AG04449 (cell line): Measurements from ENCODE around the gene PFN4.

ENCODE experiments used
- CTCF ChIA-PET: fragments of 350-600 bp; formaldehyde crosslinking; extraction: SDS; loops from one replicate; lab custom pipeline; 2021; ENCODE audit warnings: antibody characterized with exemption; lab: Yijun Ruan, JAX
- POLR2A ChIA-PET: fragments of 400-600, 350-600 bp; formaldehyde crosslinking; extraction: SDS; loops from one replicate; lab custom pipeline; 2020; ENCODE audit warnings: antibody characterized with exemption, inconsistent platforms; lab: Yijun Ruan, JAX
- DNase-seq: peaks from one replicate; pipeline ENCODE4 v3.0.0-alpha.2; 2010; ENCODE audit warnings: low read depth, low spot score
- H3K4me3 ChIP-seq: 2 replicates; pipeline ENCODE4 v1.5.1; 2011; ENCODE audit warnings: low read depth, mild to moderate bottlenecking, control low read depth, low read length
- TF ChIP-seq, protein P1 (sequence below): IDR thresholded peaks from one replicate; pipeline ENCODE4 v1.5.1; 2011; ENCODE audit warnings: mild to moderate bottlenecking, moderate library complexity, low read length, control low read depth, inconsistent platforms; ENCODE audit not compliant: insufficient read depth; ENCODE audit errors: missing control alignments

Gene PFN4

GRCh38 chr2:24072259-24072658, 50.9 kb downstream of the PFN4 start:
- TF ChIP-seq, protein P1, sequence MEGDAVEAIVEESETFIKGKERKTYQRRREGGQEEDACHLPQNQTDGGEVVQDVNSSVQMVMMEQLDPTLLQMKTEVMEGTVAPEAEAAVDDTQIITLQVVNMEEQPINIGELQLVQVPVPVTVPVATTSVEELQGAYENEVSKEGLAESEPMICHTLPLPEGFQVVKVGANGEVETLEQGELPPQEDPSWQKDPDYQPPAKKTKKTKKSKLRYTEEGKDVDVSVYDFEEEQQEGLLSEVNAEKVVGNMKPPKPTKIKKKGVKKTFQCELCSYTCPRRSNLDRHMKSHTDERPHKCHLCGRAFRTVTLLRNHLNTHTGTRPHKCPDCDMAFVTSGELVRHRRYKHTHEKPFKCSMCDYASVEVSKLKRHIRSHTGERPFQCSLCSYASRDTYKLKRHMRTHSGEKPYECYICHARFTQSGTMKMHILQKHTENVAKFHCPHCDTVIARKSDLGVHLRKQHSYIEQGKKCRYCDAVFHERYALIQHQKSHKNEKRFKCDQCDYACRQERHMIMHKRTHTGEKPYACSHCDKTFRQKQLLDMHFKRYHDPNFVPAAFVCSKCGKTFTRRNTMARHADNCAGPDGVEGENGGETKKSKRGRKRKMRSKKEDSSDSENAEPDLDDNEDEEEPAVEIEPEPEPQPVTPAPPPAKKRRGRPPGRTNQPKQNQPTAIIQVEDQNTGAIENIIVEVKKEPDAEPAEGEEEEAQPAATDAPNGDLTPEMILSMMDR, result no peak
- DNase-seq, result no peak
- POLR2A ChIA-PET, result no interaction called here
- no peak overlapping the region for H3K4me3 ChIP-seq
- CTCF ChIA-PET, result interaction anchor here (1.2 to 2.3 kb wide), 3 partner anchors 11 to 247 kb away, joined by 5 to 12 read pairs (median 7); partner anchors contain the start of gene TP53I3

- POLR2A ChIA-PET, result no interaction called here
- TF ChIP-seq, protein P1, result no peak
- DNase-seq, result no peak
- CTCF ChIA-PET, result interaction anchor here (1.5 to 2.8 kb wide), 3 partner anchors 15 to 241 kb away, joined by 6 to 11 read pairs (median 8); no protein-coding TSS in a partner anchor
- no peak overlapping the region for H3K4me3 ChIP-seq
Observed at GRCh38 chr2:24065341-24065740, 57.8 kb downstream of the PFN4 start.
